ENCODE measurements around the gene DHPS. TPM values are rescaled to one million over a fixed set of nuclear protein-coding genes. Genes with fewer than 3 reads are reported as not detected.

DHPS gene
- total and polyA plus RNA-seq, 2 of the 4 experiments (the other 2 are of a cell fraction), result 82.8 to 85.0 TPM

DNA sequence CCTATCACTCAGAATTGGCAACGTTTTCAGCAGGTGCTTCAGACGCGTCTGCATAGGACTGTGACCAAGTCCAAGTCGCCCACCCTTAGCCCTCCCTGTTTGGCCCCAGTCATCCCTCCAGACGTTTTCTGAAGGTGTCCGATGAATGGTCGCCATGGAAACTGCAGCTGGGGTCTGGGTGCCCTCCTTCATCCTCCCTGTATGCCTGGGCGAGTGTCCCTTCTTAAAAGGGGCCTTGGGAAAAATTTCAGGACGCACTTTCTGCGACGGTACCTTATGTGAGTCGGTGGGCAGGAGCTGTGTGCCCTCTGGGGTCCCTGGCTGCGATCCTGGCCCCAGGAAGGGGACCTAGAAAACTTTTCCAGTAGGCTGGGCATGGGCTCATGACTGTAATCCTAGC, 40.2 kb downstream of the DHPS start:
- Histone ChIP-seq H3K27me3 (ENCODE audit: control insufficient read depth, insufficient read depth, low read length) (no peaks in the 10 kb centered on the region), H3K4ac (ENCODE audit: low read depth, low read length) (no peak overlapping the region), H3K9me3 (ENCODE audit: control insufficient read depth, insufficient read depth, low read length) (no peaks in the 10 kb centered on the region), H2AK5ac (ENCODE audit: low read depth, low read length) (no peak overlapping the region), H3K4me1 (ENCODE audit: control insufficient read depth, insufficient read depth, low read length) (peaks cover 3% of the 10 kb centered on the region), H4K5ac (ENCODE audit: low read depth, low read length) (no peak overlapping the region), H3K36me3 (ENCODE audit: control insufficient read depth, insufficient read depth, low read length) (no peaks in the 10 kb centered on the region), H2AFZ (replicated peaks; ENCODE audit: low read length, poor library complexity) (no peak overlapping the region), H3K14ac (replicated peaks; ENCODE audit: low read depth, low read length) (no peak overlapping the region), H2BK5ac (ENCODE audit: low read depth, low read length, poor library complexity, severe bottlenecking) (no peak overlapping the region), H3K27ac (ENCODE audit: insufficient read depth, low read length) (no peak overlapping the region), H2BK15ac (ENCODE audit: low read depth, low read length) (no peak overlapping the region), H2BK20ac (ENCODE audit: low read depth, low read length) (no peak overlapping the region), H3K56ac (ENCODE audit: extremely low read depth, insufficient read depth, low read length) (no peak overlapping the region), H3K9me1 (ENCODE audit: insufficient read depth, low read length) (no peaks in the 10 kb centered on the region), H3K4me3 (ENCODE audit: insufficient read depth, low read depth, low read length) (no peak overlapping the region), H3K18ac (ENCODE audit: low read depth, low read length) (no peak overlapping the region), H3K79me1 (ENCODE audit: low read depth in 1 of 2, low read length in 2 of 2) (no peaks in the 10 kb centered on the region), H2BK120ac (ENCODE audit: low read depth, low read length) (no peak overlapping the region), H4K20me1 (ENCODE audit: insufficient read depth, low read length) (no peaks in the 10 kb centered on the region), H4K91ac (ENCODE audit: insufficient read depth, low read depth, low read length) (no peak overlapping the region), H4K8ac (ENCODE audit: low read depth in 2 of 2, low read length in 2 of 2) (no peak overlapping the region), H3K4me2 (ENCODE audit: low read depth, low read length) (no peak overlapping the region), H3K9ac (ENCODE audit: low read depth, low read length) (no peak overlapping the region), H2AK9ac (replicated peaks; ENCODE audit: low read depth, low read length, poor library complexity) (no peak overlapping the region), H3K23ac (ENCODE audit: low read depth, low read length) (no peak overlapping the region)
- ChIA-PET POLR2A (ENCODE audit: unreplicated experiment) (no interaction called here), CTCF (no interaction called here)
- intact Hi-C loops (cut with micrococcal nuclease) (no loop called here), dilution Hi-C loops (cut with HindIII; ENCODE audit: low sequenced_read_pairs, unreplicated experiment) (no loop called here), in situ Hi-C loops (cut with MboI; ENCODE audit: low sequenced_read_pairs) (no loop called here)
- BruUV-seq (replicated peaks), result no TSS peak
- no peak for TF ChIP-seq SMC3 (IDR thresholded peaks at IDR 0.05; ENCODE audit: low read depth, low read length)
- no peak for TF ChIP-seq RAD21 (IDR thresholded peaks at IDR 0.05; ENCODE audit: low read length)
- no peak for TF ChIP-seq POLR2A (IDR thresholded peaks at IDR 0.05; ENCODE audit: low read depth, low read length)
- TF ChIP-seq BHLHE40 (IDR thresholded peaks at IDR 0.05; ENCODE audit: low read depth, low read length), result no peak
- TF ChIP-seq, protein P1, sequence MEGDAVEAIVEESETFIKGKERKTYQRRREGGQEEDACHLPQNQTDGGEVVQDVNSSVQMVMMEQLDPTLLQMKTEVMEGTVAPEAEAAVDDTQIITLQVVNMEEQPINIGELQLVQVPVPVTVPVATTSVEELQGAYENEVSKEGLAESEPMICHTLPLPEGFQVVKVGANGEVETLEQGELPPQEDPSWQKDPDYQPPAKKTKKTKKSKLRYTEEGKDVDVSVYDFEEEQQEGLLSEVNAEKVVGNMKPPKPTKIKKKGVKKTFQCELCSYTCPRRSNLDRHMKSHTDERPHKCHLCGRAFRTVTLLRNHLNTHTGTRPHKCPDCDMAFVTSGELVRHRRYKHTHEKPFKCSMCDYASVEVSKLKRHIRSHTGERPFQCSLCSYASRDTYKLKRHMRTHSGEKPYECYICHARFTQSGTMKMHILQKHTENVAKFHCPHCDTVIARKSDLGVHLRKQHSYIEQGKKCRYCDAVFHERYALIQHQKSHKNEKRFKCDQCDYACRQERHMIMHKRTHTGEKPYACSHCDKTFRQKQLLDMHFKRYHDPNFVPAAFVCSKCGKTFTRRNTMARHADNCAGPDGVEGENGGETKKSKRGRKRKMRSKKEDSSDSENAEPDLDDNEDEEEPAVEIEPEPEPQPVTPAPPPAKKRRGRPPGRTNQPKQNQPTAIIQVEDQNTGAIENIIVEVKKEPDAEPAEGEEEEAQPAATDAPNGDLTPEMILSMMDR (conservative IDR thresholded peaks at IDR 0.05; ENCODE audit: low read depth, low read length), result no peak
- TF ChIP-seq NFE2L2 (IDR thresholded peaks at IDR 0.05; ENCODE audit: low read depth, low read length), result no peak
- no peak for TF ChIP-seq CEBPB (IDR thresholded peaks at IDR 0.05; ENCODE audit: low read depth, low read length)
- no peak for TF ChIP-seq CHD1 (IDR thresholded peaks at IDR 0.05; ENCODE audit: low read depth, low read length)
- TF ChIP-seq MXI1 (IDR thresholded peaks at IDR 0.05; ENCODE audit: borderline replicate concordance, low read depth, low read length), result no peak
- TF ChIP-seq RCOR1 (IDR thresholded peaks at IDR 0.05; ENCODE audit: insufficient replicate concordance, low read length), result no peak
- no peak for TF ChIP-seq RFX5 (IDR thresholded peaks at IDR 0.05; ENCODE audit: low read depth, low read length)
- TF ChIP-seq, protein P2, sequence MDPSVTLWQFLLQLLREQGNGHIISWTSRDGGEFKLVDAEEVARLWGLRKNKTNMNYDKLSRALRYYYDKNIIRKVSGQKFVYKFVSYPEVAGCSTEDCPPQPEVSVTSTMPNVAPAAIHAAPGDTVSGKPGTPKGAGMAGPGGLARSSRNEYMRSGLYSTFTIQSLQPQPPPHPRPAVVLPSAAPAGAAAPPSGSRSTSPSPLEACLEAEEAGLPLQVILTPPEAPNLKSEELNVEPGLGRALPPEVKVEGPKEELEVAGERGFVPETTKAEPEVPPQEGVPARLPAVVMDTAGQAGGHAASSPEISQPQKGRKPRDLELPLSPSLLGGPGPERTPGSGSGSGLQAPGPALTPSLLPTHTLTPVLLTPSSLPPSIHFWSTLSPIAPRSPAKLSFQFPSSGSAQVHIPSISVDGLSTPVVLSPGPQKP (IDR thresholded peaks at IDR 0.05; ENCODE audit: borderline replicate concordance, low read depth, low read length), result no peak
- TF ChIP-seq MAFK (IDR thresholded peaks at IDR 0.05; ENCODE audit: low read depth, low read length), result no peak
- ATAC-seq (ENCODE audit: low read depth), result no peak
- 82% methylated on average over 8 of the region's 13 CpGs; no CpG with 5 or more reads in 1 of the 2 experiments for WGBS, 2 experiments (ENCODE audit: extremely low coverage in 2 of 2, insufficient read length in 1 of 2)
- no peak for DNase-seq
